ENCODE measurements around the gene FANCI.

Gene FANCI

GRCh38 chr15:89307046-89307587 is 63.3 kb downstream of the FANCI start:
- no peak for TF ChIP-seq ZNF274 (IDR thresholded peaks at IDR 0.05; ENCODE audit: low read depth, low read length)
- H3K4me3 ChIP-seq (ENCODE audit: low read length): no peak overlapping the region

- TF ChIP-seq ZNF274 (IDR thresholded peaks at IDR 0.05; ENCODE audit: low read depth, low read length): no peak
- H3K4me3 ChIP-seq (ENCODE audit: low read length): no peak overlapping the region
Observed at GRCh38 chr15:89307791-89308190, 64.0 kb downstream of the FANCI start.

- no peak overlapping the region for H3K4me3 ChIP-seq (ENCODE audit: low read length)
- no peak for TF ChIP-seq ZNF274 (IDR thresholded peaks at IDR 0.05; ENCODE audit: low read depth, low read length)
Observed at GRCh38 chr15:89308236-89308635, 64.5 kb downstream of the FANCI start.

- H3K4me3 ChIP-seq (ENCODE audit: low read length): no peak overlapping the region
Observed at GRCh38 chr15:89309993-89310392, 66.2 kb downstream of the FANCI start.

GRCh38 chr15:89315375-89315929 is 71.7 kb downstream of the FANCI start:
- no peak overlapping the region for H3K4me3 ChIP-seq (ENCODE audit: low read length)
- no peak for TF ChIP-seq ZNF274 (IDR thresholded peaks at IDR 0.05; ENCODE audit: low read depth, low read length)

More at GRCh38 chr15:89309993-89310392, 66.2 kb downstream of the FANCI start:
- no peak for TF ChIP-seq ZNF274 (IDR thresholded peaks at IDR 0.05; ENCODE audit: low read depth, low read length)

- H3K4me3 ChIP-seq (ENCODE audit: low read length): no peak overlapping the region
- TF ChIP-seq ZNF274 (IDR thresholded peaks at IDR 0.05; ENCODE audit: low read depth, low read length): no peak
Observed at GRCh38 chr15:89316504-89316903, 72.7 kb downstream of the FANCI start.

GRCh38 chr15:89317186-89317720 is 73.5 kb downstream of the FANCI start:
- no peak overlapping the region for H3K4me3 ChIP-seq (ENCODE audit: low read length)
- TF ChIP-seq ZNF274 (IDR thresholded peaks at IDR 0.05; ENCODE audit: low read depth, low read length): no peak

GRCh38 chr15:89319678-89320077 is 75.9 kb downstream of the FANCI start:
- TF ChIP-seq ZNF274 (IDR thresholded peaks at IDR 0.05; ENCODE audit: low read depth, low read length): no peak

GRCh38 chr15:89320200-89320599 is 76.4 kb downstream of the FANCI start:
- TF ChIP-seq ZNF274 (IDR thresholded peaks at IDR 0.05; ENCODE audit: low read depth, low read length): no peak

More at GRCh38 chr15:89319678-89320077, 75.9 kb downstream of the FANCI start:
- no peak overlapping the region for H3K4me3 ChIP-seq (ENCODE audit: low read length)

GRCh38 chr15:89321521-89322410 is 78.0 kb downstream of the FANCI start:
- H3K4me3 ChIP-seq (ENCODE audit: low read length): no peak overlapping the region
- no peak for TF ChIP-seq ZNF274 (IDR thresholded peaks at IDR 0.05; ENCODE audit: low read depth, low read length)

More at GRCh38 chr15:89320200-89320599, 76.4 kb downstream of the FANCI start:
- H3K4me3 ChIP-seq (ENCODE audit: low read length): no peak overlapping the region

- no peak overlapping the region for H3K4me3 ChIP-seq (ENCODE audit: low read length)
- TF ChIP-seq ZNF274 (IDR thresholded peaks at IDR 0.05; ENCODE audit: low read depth, low read length): no peak
Observed at GRCh38 chr15:89322822-89323221, 79.0 kb downstream of the FANCI start.

- no peak overlapping the region for H3K4me3 ChIP-seq (ENCODE audit: low read length)
- no peak for TF ChIP-seq ZNF274 (IDR thresholded peaks at IDR 0.05; ENCODE audit: low read depth, low read length)
Observed at GRCh38 chr15:89323825-89324224, 80.0 kb downstream of the FANCI start.

GRCh38 chr15:89325039-89325803 is 81.4 kb downstream of the FANCI start:
- TF ChIP-seq ZNF274 (IDR thresholded peaks at IDR 0.05; ENCODE audit: low read depth, low read length): no peak
- H3K4me3 ChIP-seq (ENCODE audit: low read length): no peak overlapping the region

- TF ChIP-seq ZNF274 (IDR thresholded peaks at IDR 0.05; ENCODE audit: low read depth, low read length): no peak
Observed at GRCh38 chr15:89326316-89326715, 82.5 kb downstream of the FANCI start.

More at GRCh38 chr15:89326316-89326715, 82.5 kb downstream of the FANCI start:
- no peak overlapping the region for H3K4me3 ChIP-seq (ENCODE audit: low read length)

All from GM08714 (cell line).